ENCODE data around the gene MKNK2.
A peak's percentile ranks its signal among the peaks of the same experiment; 100 is the strongest.

Gene MKNK2

GRCh38 chr19:2033825-2034159 lies 17.3 kb downstream of the MKNK2 start:
- Histone ChIP-seq H3K27me3 (no peaks in the 10 kb centered on the region), H3K9me3 (no peaks in the 10 kb centered on the region), H3K4me3 (ENCODE audit: low read depth in 1 of 2, low read length in 1 of 2) (no peak overlapping the region), H3K36me3 (peaks cover 16% of the 10 kb centered on the region), H3K4me1 (ENCODE audit: control insufficient read depth in 1 of 2, insufficient read depth in 1 of 2, low read depth in 1 of 2, low read length in 1 of 2) (peaks cover 22 to 29% of the 10 kb centered on the region in 2 experiments), H3K27ac (no peak overlapping the region)
- no peak for TF ChIP-seq CTCF (IDR thresholded peaks at IDR 0.05)

GRCh38 chr19:2033115-2033824 lies 17.8 kb downstream of the MKNK2 start:
- Histone ChIP-seq H3K4me1 (ENCODE audit: control insufficient read depth in 1 of 2, insufficient read depth in 1 of 2, low read depth in 1 of 2, low read length in 1 of 2) (peaks cover 22 to 29% of the 10 kb centered on the region in 2 experiments), H3K27me3 (no peaks in the 10 kb centered on the region), H3K27ac (peak overlapping the region; percentile 79), H3K36me3 (peaks cover 11% of the 10 kb centered on the region), H3K4me3 (ENCODE audit: low read depth in 1 of 2, low read length in 1 of 2) (peak overlapping the region; percentile 56 to 58), H3K9me3 (no peaks in the 10 kb centered on the region)
- TF ChIP-seq CTCF (IDR thresholded peaks at IDR 0.05): no peak

- no peak for TF ChIP-seq CTCF (IDR thresholded peaks at IDR 0.05)
- Histone ChIP-seq H3K4me3 (ENCODE audit: low read depth in 1 of 2, low read length in 1 of 2) (peak overlapping the region; percentile 56 to 58), H3K27me3 (no peaks in the 10 kb centered on the region), H3K9me3 (no peaks in the 10 kb centered on the region), H3K36me3 (peaks cover 3% of the 10 kb centered on the region), H3K4me1 (ENCODE audit: control insufficient read depth in 1 of 2, insufficient read depth in 1 of 2, low read depth in 1 of 2, low read length in 1 of 2) (peaks cover 26 to 33% of the 10 kb centered on the region in 2 experiments), H3K27ac (peak overlapping the region; percentile 79)
Observed at GRCh38 chr19:2032296-2032941, 18.6 kb downstream of the MKNK2 start.

- peaks cover 15% of the 10 kb centered on the region in 2 experiments for H3K4me1 ChIP-seq (ENCODE audit: control insufficient read depth in 1 of 2, insufficient read depth in 1 of 2, low read depth in 1 of 2, low read length in 1 of 2)
- no peaks in the 10 kb centered on the region for H3K27me3 ChIP-seq
- H3K4me3 ChIP-seq (ENCODE audit: low read depth in 1 of 2, low read length in 1 of 2): no peak overlapping the region
- no peaks in the 10 kb centered on the region for H3K9me3 ChIP-seq
- no peak for TF ChIP-seq CTCF (IDR thresholded peaks at IDR 0.05)
- no peaks in the 10 kb centered on the region for H3K36me3 ChIP-seq
- H3K27ac ChIP-seq: no peak overlapping the region
Observed at GRCh38 chr19:2027361-2027760, 23.7 kb downstream of the MKNK2 start.

- Histone ChIP-seq H3K9me3 (no peaks in the 10 kb centered on the region), H3K4me1 (ENCODE audit: control insufficient read depth in 1 of 2, insufficient read depth in 1 of 2, low read depth in 1 of 2, low read length in 1 of 2) (peaks cover 9% of the 10 kb centered on the region in 2 experiments), H3K4me3 (ENCODE audit: low read depth in 1 of 2, low read length in 1 of 2) (no peak overlapping the region), H3K36me3 (no peaks in the 10 kb centered on the region), H3K27ac (no peak overlapping the region), H3K27me3 (peaks cover 4% of the 10 kb centered on the region)
- TF ChIP-seq CTCF (IDR thresholded peaks at IDR 0.05): no peak
Observed at GRCh38 chr19:2026770-2027169, 24.3 kb downstream of the MKNK2 start.

Measured in neutrophil (primary cell).